ENCODE data around the gene MYL3.

MYL3 gene

DNA sequence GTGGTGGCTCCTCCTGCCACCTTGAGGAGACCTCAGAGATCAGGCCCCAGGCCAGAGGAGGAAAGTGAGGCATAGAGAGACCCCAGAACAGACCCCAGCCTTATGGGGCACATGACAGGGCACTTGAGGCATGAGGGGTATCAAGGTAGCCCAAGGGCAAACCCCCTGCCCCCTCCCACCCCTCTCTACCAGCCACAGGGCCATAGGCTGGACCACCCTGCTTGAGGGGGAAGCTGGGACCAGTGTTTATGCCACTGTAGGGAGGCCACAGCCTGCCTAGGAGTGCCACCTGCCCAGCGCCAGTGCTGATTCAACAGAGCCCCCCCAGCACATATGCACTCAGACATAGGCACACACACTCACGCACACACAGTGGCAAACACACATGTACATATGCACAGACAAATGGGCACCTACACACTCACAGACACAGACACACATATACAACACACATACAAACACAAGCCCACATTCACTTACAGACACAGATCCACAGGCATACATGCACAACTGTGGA, 10.3 kb downstream of the MYL3 start:
- DNase-seq (ENCODE audit: low read depth), result no peak
- H3K4me3 ChIP-seq (ENCODE audit: control insufficient read depth, low read depth, low read length), result no peak overlapping the region
- no peak for TF ChIP-seq CTCF (IDR thresholded peaks at IDR 0.05; ENCODE audit: control insufficient read depth, insufficient read depth, low read depth, low read length, missing control alignments)

DNA sequence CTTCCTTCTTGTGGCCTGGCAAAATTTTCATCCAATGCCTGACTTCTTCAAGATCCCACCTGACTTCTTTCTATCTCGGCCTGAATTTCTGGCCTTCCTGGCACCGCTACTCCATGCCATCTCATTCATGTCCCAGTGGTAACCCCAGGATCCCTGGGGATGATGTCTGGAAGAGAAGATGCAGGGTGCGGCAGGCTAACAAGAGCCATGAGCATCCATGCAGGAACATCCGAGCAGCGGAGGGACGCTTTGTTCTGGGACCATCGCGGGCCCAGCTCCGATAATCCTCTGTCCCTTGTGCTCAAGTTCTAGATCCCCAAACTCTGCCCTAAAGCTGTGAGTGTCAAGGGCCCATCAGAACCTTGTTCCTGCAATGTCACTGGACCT, 10.9 kb downstream of the MYL3 start:
- no peak overlapping the region for H3K4me3 ChIP-seq (ENCODE audit: control insufficient read depth, low read depth, low read length)
- DNase-seq (ENCODE audit: low read depth), result no peak
- TF ChIP-seq CTCF (IDR thresholded peaks at IDR 0.05; ENCODE audit: control insufficient read depth, insufficient read depth, low read depth, low read length, missing control alignments), result no peak

DNA sequence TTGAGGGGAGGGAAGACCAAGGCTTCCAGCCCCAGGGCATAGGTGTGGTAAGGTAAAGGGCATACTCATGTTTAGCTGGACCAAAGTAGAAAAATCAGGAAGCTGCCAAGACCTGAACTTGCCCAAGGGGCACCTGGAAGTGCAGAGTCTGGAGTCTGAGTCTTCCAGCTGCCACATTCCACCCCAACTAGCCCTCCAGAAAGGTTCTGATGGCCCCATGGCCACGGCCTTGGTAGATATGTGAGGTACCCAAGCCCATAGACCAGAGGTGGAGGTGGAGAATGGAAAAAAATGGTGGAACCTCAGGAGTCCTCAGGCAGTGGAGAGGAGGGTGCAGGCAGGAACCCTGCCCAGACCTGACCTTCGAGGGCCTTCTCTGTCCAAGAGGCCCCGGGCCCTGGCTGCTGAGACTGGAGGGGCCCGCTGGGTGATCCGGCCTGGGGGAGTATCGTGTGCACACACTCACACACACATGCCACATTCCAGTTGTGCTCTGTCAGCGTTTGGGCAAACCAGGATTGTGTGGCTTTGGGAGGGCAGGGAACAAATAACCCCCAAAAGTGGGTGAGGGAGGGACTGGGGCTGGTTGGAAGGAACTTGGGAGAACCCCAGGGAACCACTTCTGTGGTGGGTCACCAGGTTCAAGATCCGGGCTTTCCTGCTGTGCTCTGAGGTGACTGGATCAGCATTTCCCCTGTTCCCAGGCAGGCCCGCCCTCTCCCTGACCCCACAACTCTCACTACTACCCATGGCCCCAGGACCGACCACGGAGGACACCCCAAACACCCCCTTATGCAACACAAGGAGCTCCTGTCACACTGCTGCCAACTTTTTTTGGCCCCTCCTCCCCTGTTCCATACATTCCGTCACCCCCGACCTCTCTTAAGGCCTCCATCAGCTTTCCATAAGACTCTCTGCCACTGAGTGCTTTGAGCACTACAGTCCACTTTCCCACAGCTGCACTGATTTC, 11.6 kb downstream of the MYL3 start:
- DNase-seq (ENCODE audit: low read depth), result no peak
- H3K4me3 ChIP-seq (ENCODE audit: control insufficient read depth, low read depth, low read length), result no peak overlapping the region
- no peak for TF ChIP-seq CTCF (IDR thresholded peaks at IDR 0.05; ENCODE audit: control insufficient read depth, insufficient read depth, low read depth, low read length, missing control alignments)

DNA sequence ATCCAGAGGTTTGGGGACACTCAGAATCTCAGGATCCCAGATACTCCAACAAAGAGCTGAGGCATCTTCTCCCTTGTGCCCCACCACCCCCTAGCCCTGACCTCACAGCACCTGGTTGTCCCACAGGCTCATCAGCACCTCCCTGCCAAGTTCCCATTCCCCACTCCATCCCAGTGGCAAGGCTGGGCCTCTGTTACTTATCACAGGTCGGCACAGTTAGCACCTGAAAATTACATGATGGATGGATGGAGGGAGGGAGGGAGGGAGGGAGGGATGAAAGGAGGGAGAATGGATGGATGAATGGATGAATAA, 12.8 kb downstream of the MYL3 start:
- H3K4me3 ChIP-seq (ENCODE audit: control insufficient read depth, low read depth, low read length), result no peak overlapping the region
- no peak for DNase-seq (ENCODE audit: low read depth)
- no peak for TF ChIP-seq CTCF (IDR thresholded peaks at IDR 0.05; ENCODE audit: control insufficient read depth, insufficient read depth, low read depth, low read length, missing control alignments)

DNA sequence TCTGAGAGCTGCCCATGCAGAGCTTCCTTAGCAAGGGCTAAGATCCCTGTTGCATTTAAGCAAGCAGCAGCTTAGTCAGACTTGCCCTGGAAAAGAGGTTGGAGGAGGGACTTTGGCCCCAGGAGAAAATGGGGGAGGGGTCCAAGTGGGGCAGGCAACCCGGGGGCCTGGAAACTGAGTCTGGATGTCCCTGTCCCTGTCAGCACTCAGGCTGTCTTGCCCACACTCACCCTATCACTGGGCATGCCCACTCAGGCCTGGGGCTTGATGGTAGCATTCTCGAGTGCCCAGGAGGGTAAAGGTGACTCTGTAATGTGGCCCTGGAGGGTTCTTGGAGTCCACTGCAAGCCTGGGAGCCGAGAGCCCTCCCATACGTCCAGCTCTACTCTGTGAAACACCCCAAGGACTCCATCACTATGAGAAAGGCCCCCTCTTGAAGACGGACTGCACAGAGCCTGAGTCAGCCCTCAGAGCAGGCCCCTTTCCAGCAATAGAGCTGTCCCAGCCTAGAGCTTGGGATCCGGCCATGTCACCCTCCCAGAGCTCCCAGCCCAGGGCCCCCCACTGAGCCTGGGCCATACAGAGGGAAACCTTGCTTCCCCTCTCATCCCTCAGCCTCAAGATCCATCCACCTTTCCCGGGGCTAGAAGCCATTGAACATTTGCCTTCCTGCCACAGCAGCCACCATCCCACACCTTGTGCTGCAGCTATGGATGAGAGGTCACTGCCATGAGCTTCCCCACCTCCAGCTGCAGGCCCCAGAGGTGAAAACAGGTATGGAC, 13.4 kb downstream of the MYL3 start:
- no peak for TF ChIP-seq CTCF (IDR thresholded peaks at IDR 0.05; ENCODE audit: control insufficient read depth, insufficient read depth, low read depth, low read length, missing control alignments)
- DNase-seq (ENCODE audit: low read depth), result no peak
- H3K4me3 ChIP-seq (ENCODE audit: control insufficient read depth, low read depth, low read length), result no peak overlapping the region

DNA sequence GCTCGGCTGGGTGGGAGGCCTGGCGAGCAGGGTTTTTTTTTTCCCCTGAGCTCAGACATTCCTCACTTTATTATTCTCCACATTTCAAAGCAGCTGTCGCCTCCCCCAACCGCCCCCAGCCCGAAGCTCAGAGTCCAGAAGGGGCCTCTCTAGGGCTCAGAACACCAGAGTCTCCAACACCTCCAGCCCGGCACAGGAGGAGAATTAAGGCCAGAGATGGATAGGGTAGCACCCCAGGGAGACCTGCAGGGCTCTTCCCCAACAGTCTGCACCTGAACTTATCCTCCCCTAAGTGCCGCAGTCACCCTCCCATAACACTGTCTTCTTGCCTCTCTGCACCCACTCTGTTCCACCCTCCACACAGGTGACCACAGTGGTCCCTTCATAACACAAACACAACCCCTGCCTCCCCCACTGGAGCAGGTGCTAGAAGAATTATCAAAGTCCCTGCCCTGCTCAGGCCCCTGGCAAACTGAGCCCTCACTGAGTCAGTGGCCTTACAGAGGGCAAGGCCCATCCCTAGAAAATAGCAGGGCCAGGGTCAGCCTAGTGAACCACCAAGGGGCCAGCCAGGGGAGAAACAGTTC, 14.1 kb downstream of the MYL3 start:
- DNase-seq (ENCODE audit: low read depth), result no peak
- TF ChIP-seq CTCF (IDR thresholded peaks at IDR 0.05; ENCODE audit: control insufficient read depth, insufficient read depth, low read depth, low read length, missing control alignments), result no peak
- no peak overlapping the region for H3K4me3 ChIP-seq (ENCODE audit: control insufficient read depth, low read depth, low read length)
